Activated B cell treated with CpG ODN at 0.5 μM for 24 hours (primary cell): ENCODE measurements around the gene MBIP. TPM values are rescaled to one million over a fixed set of nuclear protein-coding genes. Genes with fewer than 3 reads are reported as not detected.

Experiments used
- ATAC-seq: fragments of 200-7000 bp; cut with Tn5 transposase; one replicate; pipeline ENCODE4 v1.10.0; 2021; ENCODE audit warnings: low read depth, mild to moderate bottlenecking, moderate library complexity
- CTCF ChIA-PET: fragments of 350-600 bp; sonication (Branson Sonifier 250); formaldehyde crosslinking; loops from one replicate; lab custom pipeline; 2021; ENCODE audit warnings: antibody characterized with exemption; lab: Charles Lee
- POLR2A ChIA-PET: fragments of 350-600 bp; sonication (Branson Sonifier 250); formaldehyde crosslinking; loops from one replicate; lab custom pipeline; 2021; ENCODE audit warnings: antibody characterized with exemption; lab: Charles Lee
- DNase-seq: peaks from one replicate; pipeline ENCODE4 v3.0.0; 2022
- H3K27ac Mint-ChIP-seq: one replicate; pipeline ENCODE4 v1.8.0; 2020; ENCODE audit warnings: mixed read lengths
- H3K27me3 Mint-ChIP-seq: one replicate; pipeline ENCODE4 v1.8.0; 2021; ENCODE audit warnings: mixed read lengths
- H3K36me3 Mint-ChIP-seq: one replicate; pipeline ENCODE4 v1.8.0; 2021; ENCODE audit warnings: low read depth, mixed read lengths
- H3K4me1 Mint-ChIP-seq: one replicate; pipeline ENCODE4 v1.8.0; 2021; ENCODE audit warnings: mixed read lengths
- H3K4me3 Mint-ChIP-seq: one replicate; pipeline ENCODE4 v1.8.0; 2020; ENCODE audit warnings: mild to moderate bottlenecking, mixed read lengths
- H3K9me3 Mint-ChIP-seq: one replicate; pipeline ENCODE4 v1.8.0; 2020; ENCODE audit warnings: mixed read lengths
- CTCF ChIP-seq: fragments of 200-600 bp; IDR thresholded peaks from one replicate; pipeline ENCODE4 v1.8.0; 2022; ENCODE audit warnings: antibody characterized with exemption, mild to moderate bottlenecking
- intact Hi-C: fragments of 100-400 bp; cut with micrococcal nuclease; formaldehyde crosslinking; loops from one replicate; pipeline ENCODE4 v1.15.1; 2024
- total RNA-seq: library from RNA; stranded (reverse); gene quantifications from 2 replicates; pipeline ENCODE4 v1.2.3, GENCODE V29; 2022

Gene MBIP
- 17.0 and 21.7 TPM in 2 replicates for total RNA-seq

GRCh38 chr14:36320200-36320896 lies at the start of gene MBIP:
Gene MBIP (minus strand): TSS chr14:36320637. CDS start chr14:36320588, 49 bp downstream.
- peak within 1 kb of the TSS; percentile 97 for H3K4me3 Mint-ChIP-seq
- POLR2A ChIA-PET = interaction anchor here (0.6 to 0.9 kb wide), 6 partner anchors 494 to 1849 kb away, joined by 3 to 9 read pairs (median 3); partner anchors contain the start of gene BRMS1L
- ATAC-seq (peak; percentile 99), DNase-seq (peak; percentile 55)
- CTCF ChIA-PET = no interaction called here
- H3K27ac Mint-ChIP-seq = peak within 1 kb of the TSS; percentile 89
- H3K36me3 Mint-ChIP-seq = peaks cover 9% of the 10 kb centered on the region
- TF ChIP-seq CTCF = no peak
- peaks cover 23% of the 10 kb centered on the region for H3K4me1 Mint-ChIP-seq
- peaks cover 15% of the 10 kb centered on the region for H3K27me3 Mint-ChIP-seq
- intact Hi-C loops = loop anchor here (1.0 to 5.0 kb wide), 4 partner anchors 494 to 1858 kb away; partner anchors contain the start of genes BRMS1L, FAM177A1, RALGAPA1 and SPTSSA
- H3K9me3 Mint-ChIP-seq = no peaks in the 10 kb centered on the region

GRCh38 chr14:36367985-36368774 lies 47.7 kb upstream of the MBIP start:
- Mint-ChIP-seq H3K27ac (no peak overlapping the region), H3K36me3 (no peaks in the 10 kb centered on the region), H3K27me3 (peaks cover 8% of the 10 kb centered on the region), H3K4me1 (no peaks in the 10 kb centered on the region), H3K9me3 (no peaks in the 10 kb centered on the region), H3K4me3 (no peak overlapping the region)
- ChIA-PET POLR2A (no interaction called here), CTCF (no interaction called here)
- DNase-seq (no peak), ATAC-seq (no peak)
- no peak for TF ChIP-seq CTCF
- intact Hi-C loops = no loop called here

- no peak overlapping the region for H3K27ac Mint-ChIP-seq
- no peak overlapping the region for H3K4me3 Mint-ChIP-seq
- no peaks in the 10 kb centered on the region for H3K36me3 Mint-ChIP-seq
- CTCF ChIA-PET = interaction anchor here (0.9 kb wide), 1 partner anchor 9 kb away, joined by 3 read pairs; no protein-coding TSS in a partner anchor
- TF ChIP-seq CTCF = no peak
- peaks cover 8% of the 10 kb centered on the region for H3K27me3 Mint-ChIP-seq
- no peaks in the 10 kb centered on the region for H3K9me3 Mint-ChIP-seq
- POLR2A ChIA-PET = no interaction called here
- no peaks in the 10 kb centered on the region for H3K4me1 Mint-ChIP-seq
- no peak for ATAC-seq
- DNase-seq = no peak
- intact Hi-C loops = no loop called here
These were observed 45.3 kb upstream of the MBIP start for GRCh38 chr14:36365766-36366165.

GRCh38 chr14:36363704-36364103 lies 43.3 kb upstream of the MBIP start:
- H3K9me3 Mint-ChIP-seq = no peaks in the 10 kb centered on the region

More at GRCh38 chr14:36363704-36364103, 43.3 kb upstream of the MBIP start:
- ATAC-seq (no peak), DNase-seq (no peak)
- ChIA-PET CTCF (no interaction called here), POLR2A (no interaction called here)
- Mint-ChIP-seq H3K27ac (no peak overlapping the region), H3K36me3 (no peaks in the 10 kb centered on the region), H3K27me3 (peaks cover 6% of the 10 kb centered on the region), H3K4me1 (no peaks in the 10 kb centered on the region), H3K4me3 (no peak overlapping the region)
- intact Hi-C loops = no loop called here
- TF ChIP-seq CTCF = no peak
